SK-N-SH (cell line): ENCODE measurements around the gene SNRPA1. TPM values are rescaled to one million over a fixed set of nuclear protein-coding genes. Genes with fewer than 3 reads are reported as not detected.

ENCODE experiments used
- CTCF ChIA-PET: fragments of 300-600, 350-600 bp; formaldehyde crosslinking; extraction: SDS; loops from one replicate; lab custom pipeline; 2021; lab: Yijun Ruan, JAX
- POLR2A ChIA-PET: fragments of 350-600 bp; sonication (Branson Sonifier 250); formaldehyde crosslinking; extraction: SDS; loops from one replicate; lab custom pipeline; 2020; ENCODE audit warnings: antibody characterized with exemption, inconsistent platforms; lab: Yijun Ruan, JAX
- DNase-seq: peaks from one replicate; pipeline ENCODE4 v3.0.0; 2012
- H2AFZ ChIP-seq: fragments of 200-600 bp; sonication (generic); 2 replicates; pipeline ENCODE4 v1.8.1; 2016; ENCODE audit warnings: antibody characterized with exemption, mild to moderate bottlenecking, low read depth
- H3F3A ChIP-seq: fragments of 200-600 bp; sonication (generic); replicated peaks from 2 replicates; pipeline ENCODE3; 2016; ENCODE audit warnings: antibody characterized with exemption, mild to moderate bottlenecking; ENCODE audit not compliant: insufficient read depth
- H3K27ac ChIP-seq, 2 experiments: fragments of 200-500 bp in 1 of 2; fragments of 200-600 bp in 1 of 2; sonication (Bioruptor generic) in 1 of 2; sonication (generic), shearing (Covaris generic) in 1 of 2; 2 replicates each; pipeline versions ENCODE4 v1.5.1 to v1.6.1; 2014 to 2016; ENCODE audit warnings: low read depth in 2 of 2, inconsistent platforms in 1 of 2, low read length in 1 of 2, mild to moderate bottlenecking in 1 of 2, mixed read lengths in 1 of 2
- H3K27me3 ChIP-seq: fragments of 200-600 bp; sonication (generic), shearing (Covaris generic); 2 replicates; pipeline ENCODE4 v1.6.1; 2016; ENCODE audit warnings: mixed run types; ENCODE audit not compliant: insufficient read depth
- H3K36me3 ChIP-seq, 2 experiments: fragments of 200-500 bp in 1 of 2; fragments of 200-600 bp in 1 of 2; sonication (Bioruptor generic) in 1 of 2; sonication (generic) in 1 of 2; replicated peaks in 1 of 2; 2 replicates each; pipeline versions ENCODE3 to v1.5.1; 2014 to 2016; ENCODE audit warnings: low read length in 1 of 2, mild to moderate bottlenecking in 1 of 2; ENCODE audit not compliant: insufficient read depth in 2 of 2, control insufficient read depth in 1 of 2
- H3K4me1 ChIP-seq, 2 experiments: fragments of 200-500 bp in 1 of 2; fragments of 200-600 bp in 1 of 2; sonication (Bioruptor generic) in 1 of 2; sonication (generic), shearing (Covaris generic) in 1 of 2; 2 replicates each; pipeline versions ENCODE4 v1.5.1 to v1.6.1; 2014 to 2016; ENCODE audit warnings: low read depth in 1 of 2, low read length in 1 of 2, mixed run types in 1 of 2; ENCODE audit not compliant: insufficient read depth in 2 of 2, control insufficient read depth in 1 of 2
- H3K4me2 ChIP-seq: fragments of 200-600 bp; sonication (generic), shearing (Covaris generic); 2 replicates; pipeline ENCODE4 v1.6.1; 2017; ENCODE audit warnings: mixed run types
- H3K4me3 ChIP-seq, 2 experiments: fragments of 200-500 bp in 1 of 2; fragments of 200-600 bp in 1 of 2; sonication (Bioruptor generic) in 1 of 2; sonication (generic), shearing (Covaris generic) in 1 of 2; 2 replicates each; pipeline versions ENCODE4 v1.5.1 to v1.8.1; 2014 to 2016; ENCODE audit warnings: low read depth in 2 of 2, inconsistent platforms in 1 of 2, low read length in 1 of 2, mild to moderate bottlenecking in 1 of 2, mixed read lengths in 1 of 2, moderate library complexity in 1 of 2
- H3K79me2 ChIP-seq: fragments of 200-600 bp; sonication (generic); 2 replicates; pipeline ENCODE4 v1.8.1; 2017; ENCODE audit warnings: mild to moderate bottlenecking; ENCODE audit not compliant: insufficient read depth
- H3K9ac ChIP-seq: fragments of 200-600 bp; sonication (generic); 2 replicates; pipeline ENCODE4 v1.6.1; 2017; ENCODE audit warnings: mixed run types
- H3K9me2 ChIP-seq: fragments of 200-600 bp; sonication (generic); 2 replicates; pipeline ENCODE4 v1.6.1; 2017; ENCODE audit warnings: mixed run types
- H3K9me3 ChIP-seq: fragments of 200-600 bp; sonication (generic); 2 replicates; pipeline ENCODE4 v1.6.1; 2017; ENCODE audit warnings: mixed run types, mild to moderate bottlenecking, moderate library complexity
- H4K20me1 ChIP-seq: fragments of 200-600 bp; sonication (generic); 2 replicates; pipeline ENCODE4 v1.6.1; 2017; ENCODE audit warnings: mild to moderate bottlenecking, mixed run types; ENCODE audit not compliant: insufficient read depth
- CHD2 ChIP-seq: fragments of 150-350 bp; IDR thresholded peaks from 2 replicates; pipeline ENCODE4 v1.6.1; 2018; ENCODE audit warnings: low read length; ENCODE audit not compliant: partially characterized antibody
- ELF1 ChIP-seq: IDR thresholded peaks from 2 replicates; pipeline ENCODE4 v1.4.0; 2012
- EZH2phosphoT487 ChIP-seq: fragments of 200-600 bp; sonication (generic); IDR thresholded peaks from 2 replicates; pipeline ENCODE4 v1.6.1; 2017; ENCODE audit warnings: low read depth, mixed run types, mild to moderate bottlenecking, antibody characterized with exemption, moderate library complexity, borderline replicate concordance
- FOXJ3 ChIP-seq: sonication (generic); formaldehyde crosslinking; IDR thresholded peaks from 2 replicates; pipeline ENCODE4 v1.5.1; 2020; ENCODE audit warnings: mild to moderate bottlenecking, missing genetic modification reagents
- IRF3 ChIP-seq: fragments of 150-350 bp; IDR thresholded peaks from 2 replicates; pipeline ENCODE4 v1.6.1; 2016; ENCODE audit warnings: mild to moderate bottlenecking, low read depth, low read length
- JUND ChIP-seq: IDR thresholded peaks from 2 replicates; pipeline ENCODE4 v1.4.0; 2012
- MEF2A ChIP-seq: IDR thresholded peaks from 2 replicates; pipeline ENCODE4 v1.4.0; 2012; ENCODE audit warnings: low read depth, borderline replicate concordance
- NRF1 ChIP-seq: IDR thresholded peaks from 2 replicates; pipeline ENCODE4 v1.6.1; 2012; ENCODE audit warnings: low read depth, mild to moderate bottlenecking, low read length
- POLR2AphosphoS5 ChIP-seq: IDR thresholded peaks from 2 replicates; pipeline ENCODE4 v1.6.1; 2012; ENCODE audit warnings: low read depth, low read length
- RAD21 ChIP-seq: IDR thresholded peaks from 2 replicates; pipeline ENCODE4 v1.6.1; 2012; ENCODE audit warnings: mild to moderate bottlenecking, low read length
- REST ChIP-seq: IDR thresholded peaks from 2 replicates; pipeline ENCODE4 v1.6.1; 2012; ENCODE audit warnings: mild to moderate bottlenecking, low read depth, low read length, moderate library complexity
- ZBTB33 ChIP-seq: IDR thresholded peaks from 2 replicates; pipeline ENCODE4 v1.4.0; 2012; ENCODE audit warnings: low read depth, borderline replicate concordance
- WGBS: methylation state at CpG from one replicate; pipeline ENCODE4 v1.1.6; 2017; ENCODE audit warnings: low lambda C conversion rate; 5-methylcytosine and 5-hydroxymethylcytosine counted together
- polyA plus RNA-seq, 3 experiments: library from polyadenylated mRNA; depleted of rRNA; stranded (reverse); fragments of >200 nt; gene quantifications; 2 replicates each; pipeline ENCODE4 v1.2.3, GENCODE V29; 2012
- TF ChIP-seq, protein P1 (sequence below): IDR thresholded peaks from 2 replicates; pipeline ENCODE4 v1.4.0; 2012; ENCODE audit warnings: low read depth
- TF ChIP-seq, protein P2 (sequence below): fragments of 200-600 bp; sonication (generic); IDR thresholded peaks from 2 replicates; pipeline ENCODE4 v1.6.1; 2017; ENCODE audit warnings: antibody characterized with exemption, mild to moderate bottlenecking, moderate library complexity

The SNRPA1 gene
- polyA plus RNA-seq, 1 of the 3 experiments (the other 2 are of a cell fraction), result 62.3 TPM

- ChIA-PET CTCF (interaction anchor here (1.2 to 2.1 kb wide), 2 partner anchors 10 to 232 kb away, joined by 3 to 15 read pairs; no protein-coding TSS in a partner anchor), POLR2A (no interaction called here)
- H3K9ac ChIP-seq, result no peak overlapping the region
- H3K9me2 ChIP-seq, result 0 out of 2 replicates have a peak, but pooled peaks cover 3% of the 10 kb centered on the region
- no peak overlapping the region for H3K4me2 ChIP-seq
- DNase-seq, result no peak
- no peak overlapping the region for H3K4me3 ChIP-seq
- TF ChIP-seq RAD21 (no peak), ZBTB33 (no peak), MEF2A (no peak), NRF1 (no peak), CHD2 (no peak), REST (no peak), JUND (no peak), POLR2AphosphoS5 (no peak), IRF3 (no peak), ELF1 (no peak), EZH2phosphoT487 (no peak), FOXJ3 (CRISPR knock-in tag) (no peak)
- TF ChIP-seq, protein P1, sequence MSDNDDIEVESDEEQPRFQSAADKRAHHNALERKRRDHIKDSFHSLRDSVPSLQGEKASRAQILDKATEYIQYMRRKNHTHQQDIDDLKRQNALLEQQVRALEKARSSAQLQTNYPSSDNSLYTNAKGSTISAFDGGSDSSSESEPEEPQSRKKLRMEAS, result no peak
- TF ChIP-seq, protein P2, sequence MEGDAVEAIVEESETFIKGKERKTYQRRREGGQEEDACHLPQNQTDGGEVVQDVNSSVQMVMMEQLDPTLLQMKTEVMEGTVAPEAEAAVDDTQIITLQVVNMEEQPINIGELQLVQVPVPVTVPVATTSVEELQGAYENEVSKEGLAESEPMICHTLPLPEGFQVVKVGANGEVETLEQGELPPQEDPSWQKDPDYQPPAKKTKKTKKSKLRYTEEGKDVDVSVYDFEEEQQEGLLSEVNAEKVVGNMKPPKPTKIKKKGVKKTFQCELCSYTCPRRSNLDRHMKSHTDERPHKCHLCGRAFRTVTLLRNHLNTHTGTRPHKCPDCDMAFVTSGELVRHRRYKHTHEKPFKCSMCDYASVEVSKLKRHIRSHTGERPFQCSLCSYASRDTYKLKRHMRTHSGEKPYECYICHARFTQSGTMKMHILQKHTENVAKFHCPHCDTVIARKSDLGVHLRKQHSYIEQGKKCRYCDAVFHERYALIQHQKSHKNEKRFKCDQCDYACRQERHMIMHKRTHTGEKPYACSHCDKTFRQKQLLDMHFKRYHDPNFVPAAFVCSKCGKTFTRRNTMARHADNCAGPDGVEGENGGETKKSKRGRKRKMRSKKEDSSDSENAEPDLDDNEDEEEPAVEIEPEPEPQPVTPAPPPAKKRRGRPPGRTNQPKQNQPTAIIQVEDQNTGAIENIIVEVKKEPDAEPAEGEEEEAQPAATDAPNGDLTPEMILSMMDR, result no peak
- no peak overlapping the region for H2AFZ ChIP-seq
- no peaks in the 10 kb centered on the region for H3K9me3 ChIP-seq
- H4K20me1 ChIP-seq, result peaks cover 84% of the 10 kb centered on the region
- H3K27ac ChIP-seq, result no peak overlapping the region; a peak in 1 of 4 replicates
- peaks cover 100% of the 10 kb centered on the region for H3K79me2 ChIP-seq
- peaks cover 0 to 8% of the 10 kb centered on the region in 2 experiments for H3K36me3 ChIP-seq
- H3F3A ChIP-seq, result no peaks in the 10 kb centered on the region
- H3K27me3 ChIP-seq, result no peaks in the 10 kb centered on the region
- 93% methylated on average over 5 of the region's 5 CpGs for WGBS
- H3K4me1 ChIP-seq, result peaks cover 15 to 23% of the 10 kb centered on the region in 2 experiments; a peak in 1 of 4 replicates
Measured at GRCh38 chr15:101240358-101240757, 54.7 kb downstream of the SNRPA1 start.
